Measurements from ENCODE around the gene LRP2BP. TPM values are rescaled to one million over a fixed set of nuclear protein-coding genes. Genes with fewer than 3 reads are reported as not detected.

Gene LRP2BP
- total and polyA plus RNA-seq, 2 of the 13 experiments (the other 11 are each of a cell fraction or from before 2014, with no cell fraction given): 0.22 to 0.29 TPM

GRCh38 chr4:185358959-185359358, 36.8 kb downstream of the LRP2BP start:
- H3K27me3 ChIP-seq (ENCODE audit: control insufficient read depth in 1 of 2, insufficient read depth in 2 of 2, low read length in 2 of 2): no peaks in the 10 kb centered on the region
- no peaks in the 10 kb centered on the region for H4K20me1 ChIP-seq (ENCODE audit: insufficient read depth, low read length)
- FAIRE-seq (no peak), DNase-seq (ENCODE audit: low spot score) (peak; percentile 42), ATAC-seq (no peak)
- H3K79me2 ChIP-seq (ENCODE audit: insufficient read depth, low read length): no peaks in the 10 kb centered on the region
- no peaks in the 10 kb centered on the region for H3K9me3 ChIP-seq (ENCODE audit: low read length)
- no peak overlapping the region for H3K4me3 ChIP-seq (replicated peaks in 1 of 3; ENCODE audit: insufficient read depth in 1 of 3, low read depth in 2 of 3, low read length in 3 of 3)
- H3K27ac ChIP-seq (ENCODE audit: extremely low read length, insufficient read depth, low read length): no peak overlapping the region
- H3K4me1 ChIP-seq (ENCODE audit: insufficient read depth, low read length): peaks cover 15% of the 10 kb centered on the region
- H2AFZ ChIP-seq (ENCODE audit: low read length): no peak overlapping the region
- CTCF ChIA-PET (ENCODE audit: low intra/inter-chr PET ratio, low total read pairs): no interaction called here
- 80% methylated on average over 4 of the region's 4 CpGs for WGBS (ENCODE audit: low lambda C conversion rate)
- H3K4me2 ChIP-seq (ENCODE audit: low read depth, low read length): no peak overlapping the region
- intact Hi-C loops (cut with micrococcal nuclease; ENCODE audit: unreplicated experiment) (no loop called here), in situ Hi-C loops (cut with HindIII; ENCODE audit: extremely low pct_ligation_motif_present, low pct_unique_long_range_greater_than_20kb) (no loop called here)
- H3K36me3 ChIP-seq (replicated peaks in 1 of 2; ENCODE audit: control insufficient read depth in 1 of 2, insufficient read depth in 2 of 2, low read length in 2 of 2): peaks cover 6 to 38% of the 10 kb centered on the region in 2 experiments; a peak in 4 of 5 replicates
- POLR2A ChIA-PET: no interaction called here
- no TSS peak for BruUV-seq (replicated peaks)
- no peak overlapping the region for H3K9ac ChIP-seq (ENCODE audit: insufficient read depth, low read depth, low read length)
- TF ChIP-seq ZNF720 (CRISPR knock-in tag; IDR thresholded peaks at IDR 0.05) (no peak), SNRNP70 (IDR thresholded peaks at IDR 0.05; ENCODE audit: low read depth, low read length) (no peak), DPF2 (CRISPR knock-in tag; IDR thresholded peaks at IDR 0.05; ENCODE audit: borderline replicate concordance, low read depth) (no peak), HNF1B (CRISPR knock-in tag; IDR thresholded peaks at IDR 0.05) (no peak), CBX1 (IDR thresholded peaks at IDR 0.05; ENCODE audit: low read depth) (no peak), ZNF646 (CRISPR knock-in tag; IDR thresholded peaks at IDR 0.05) (no peak), HDAC2 (CRISPR knock-in tag; IDR thresholded peaks at IDR 0.05) (no peak), MED8 (CRISPR knock-in tag; IDR thresholded peaks at IDR 0.05; ENCODE audit: insufficient replicate concordance) (no peak)
- TF ChIP-seq, protein P1, sequence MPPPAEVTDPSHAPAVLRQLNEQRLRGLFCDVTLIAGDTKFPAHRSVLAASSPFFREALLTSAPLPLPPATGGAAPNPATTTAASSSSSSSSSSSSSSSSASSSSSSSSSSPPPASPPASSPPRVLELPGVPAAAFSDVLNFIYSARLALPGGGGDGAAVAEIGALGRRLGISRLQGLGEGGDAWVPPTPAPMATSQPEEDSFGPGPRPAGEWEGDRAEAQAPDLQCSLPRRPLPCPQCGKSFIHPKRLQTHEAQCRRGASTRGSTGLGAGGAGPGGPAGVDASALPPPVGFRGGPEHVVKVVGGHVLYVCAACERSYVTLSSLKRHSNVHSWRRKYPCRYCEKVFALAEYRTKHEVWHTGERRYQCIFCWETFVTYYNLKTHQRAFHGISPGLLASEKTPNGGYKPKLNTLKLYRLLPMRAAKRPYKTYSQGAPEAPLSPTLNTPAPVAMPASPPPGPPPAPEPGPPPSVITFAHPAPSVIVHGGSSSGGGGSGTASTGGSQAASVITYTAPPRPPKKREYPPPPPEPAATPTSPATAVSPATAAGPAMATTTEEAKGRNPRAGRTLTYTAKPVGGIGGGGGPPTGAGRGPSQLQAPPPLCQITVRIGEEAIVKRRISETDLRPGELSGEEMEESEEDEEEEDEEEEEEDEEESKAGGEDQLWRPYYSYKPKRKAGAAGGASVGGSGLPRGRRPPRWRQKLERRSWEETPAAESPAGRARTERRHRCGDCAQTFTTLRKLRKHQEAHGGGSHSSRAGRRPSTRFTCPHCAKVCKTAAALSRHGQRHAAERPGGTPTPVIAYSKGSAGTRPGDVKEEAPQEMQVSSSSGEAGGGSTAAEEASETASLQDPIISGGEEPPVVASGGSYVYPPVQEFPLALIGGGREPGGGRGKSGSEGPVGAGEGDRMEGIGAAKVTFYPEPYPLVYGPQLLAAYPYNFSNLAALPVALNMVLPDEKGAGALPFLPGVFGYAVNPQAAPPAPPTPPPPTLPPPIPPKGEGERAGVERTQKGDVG (CRISPR knock-in tag; IDR thresholded peaks at IDR 0.05; ENCODE audit: borderline replicate concordance): no peak
- TF ChIP-seq, protein P2, sequence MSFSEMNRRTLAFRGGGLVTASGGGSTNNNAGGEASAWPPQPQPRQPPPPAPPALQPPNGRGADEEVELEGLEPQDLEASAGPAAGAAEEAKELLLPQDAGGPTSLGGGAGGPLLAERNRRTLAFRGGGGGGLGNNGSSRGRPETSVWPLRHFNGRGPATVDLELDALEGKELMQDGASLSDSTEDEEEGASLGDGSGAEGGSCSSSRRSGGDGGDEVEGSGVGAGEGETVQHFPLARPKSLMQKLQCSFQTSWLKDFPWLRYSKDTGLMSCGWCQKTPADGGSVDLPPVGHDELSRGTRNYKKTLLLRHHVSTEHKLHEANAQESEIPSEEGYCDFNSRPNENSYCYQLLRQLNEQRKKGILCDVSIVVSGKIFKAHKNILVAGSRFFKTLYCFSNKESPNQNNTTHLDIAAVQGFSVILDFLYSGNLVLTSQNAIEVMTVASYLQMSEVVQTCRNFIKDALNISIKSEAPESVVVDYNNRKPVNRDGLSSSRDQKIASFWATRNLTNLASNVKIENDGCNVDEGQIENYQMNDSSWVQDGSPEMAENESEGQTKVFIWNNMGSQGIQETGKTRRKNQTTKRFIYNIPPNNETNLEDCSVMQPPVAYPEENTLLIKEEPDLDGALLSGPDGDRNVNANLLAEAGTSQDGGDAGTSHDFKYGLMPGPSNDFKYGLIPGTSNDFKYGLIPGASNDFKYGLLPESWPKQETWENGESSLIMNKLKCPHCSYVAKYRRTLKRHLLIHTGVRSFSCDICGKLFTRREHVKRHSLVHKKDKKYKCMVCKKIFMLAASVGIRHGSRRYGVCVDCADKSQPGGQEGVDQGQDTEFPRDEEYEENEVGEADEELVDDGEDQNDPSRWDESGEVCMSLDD (CRISPR knock-in tag; IDR thresholded peaks at IDR 0.05; ENCODE audit: borderline replicate concordance): no peak

Measured in HepG2 (cell line).